Measurements from ENCODE around the gene ATF7. TPM values are rescaled to one million over a fixed set of nuclear protein-coding genes. Genes with fewer than 3 reads are reported as not detected.
"Not testable (repeated sequence)": the region's sequence is repeated elsewhere in the genome, so short reads cannot be mapped to it uniquely, and the experiment has no call there.

ATF7 gene
- 3.7 and 8.5 TPM in 2 replicates for total RNA-seq (2014; rRNA removed; shearing (Covaris generic))
- polyA plus RNA-seq (2015; cell fraction: cytosol; rRNA removed) = 14.8 and 19.0 TPM in 2 replicates
- 19.0 and 23.5 TPM in 2 replicates for polyA plus RNA-seq (2015; cell fraction: nucleus; rRNA removed)

DNA sequence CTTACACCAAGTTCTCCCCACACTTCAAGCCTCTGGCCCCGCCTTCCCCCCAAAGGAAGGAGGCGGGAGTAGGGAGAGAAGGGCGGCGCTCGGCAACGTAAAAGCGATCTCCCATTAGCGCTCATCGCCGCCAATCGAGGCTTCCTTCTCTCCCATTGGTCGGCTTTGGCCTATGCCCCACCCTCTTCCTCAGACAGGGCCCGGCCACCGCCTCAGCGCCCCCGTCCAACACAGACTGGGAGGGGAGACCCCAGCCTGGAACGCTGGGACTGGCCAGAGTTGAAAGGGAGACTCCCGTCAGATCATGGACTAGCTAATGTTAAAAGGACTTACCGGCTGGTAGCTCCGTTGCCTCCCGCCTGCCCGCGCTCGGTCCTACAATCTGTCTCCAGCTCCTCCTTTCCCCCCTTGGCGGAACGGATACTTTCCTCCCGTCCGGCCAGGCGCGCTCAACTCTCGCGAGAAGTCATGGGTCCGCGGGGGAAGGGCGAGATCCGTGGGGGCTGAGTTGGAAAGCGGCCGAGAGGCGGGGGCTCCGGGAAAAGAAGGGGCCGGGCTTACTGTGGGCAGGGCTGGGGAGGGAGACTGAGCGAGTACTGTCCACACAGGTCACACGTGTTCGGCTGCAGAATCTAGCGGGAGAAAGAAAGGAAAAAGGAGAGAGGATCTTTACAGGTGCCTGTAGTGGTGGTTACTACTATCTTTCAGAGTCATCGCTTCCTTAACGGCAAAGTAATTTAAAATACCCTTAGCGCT, at the start of gene ATF7:
Gene ATF7 (minus strand): TSS at position 437 of the 756 bp plus-strand sequence. CDS start 25,382 bp downstream, outside the sequence.
- DNase-seq (ENCODE audit: low read depth) = peak; percentile 97

DNA sequence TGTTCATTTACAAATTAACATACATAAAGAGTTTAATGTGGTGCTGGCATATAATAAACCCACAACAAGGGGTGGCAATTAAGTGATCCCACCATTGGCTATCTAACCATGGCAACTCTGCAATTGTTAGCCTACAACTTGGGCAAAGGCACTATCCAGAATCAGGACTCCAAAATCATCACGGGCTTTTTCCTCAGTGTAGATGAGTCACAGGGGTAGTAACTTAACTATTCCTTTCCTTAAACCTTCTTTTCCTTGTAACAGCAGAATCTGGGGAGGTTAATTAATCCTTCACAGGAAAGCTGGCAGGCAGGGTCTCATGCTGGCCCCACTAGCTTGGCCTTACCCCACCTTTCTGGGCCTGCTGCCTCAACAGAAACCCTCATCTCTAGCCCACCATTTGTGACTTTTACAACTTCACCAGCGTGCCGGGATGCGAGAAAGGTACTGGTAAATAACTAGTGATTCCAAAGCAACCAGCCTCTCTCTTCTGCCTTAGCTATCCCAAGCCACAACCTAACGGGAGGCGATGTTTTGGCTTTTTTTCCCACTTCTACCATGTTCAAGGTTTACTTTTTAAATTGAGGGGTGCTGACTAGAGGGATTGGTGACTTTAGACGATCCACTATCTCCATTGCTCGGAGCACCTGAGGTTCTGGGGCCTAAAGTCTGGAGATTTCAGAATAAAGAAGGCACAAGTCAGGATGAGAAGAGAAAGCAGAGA, 49.0 kb upstream of the ATF7 start:
- DNase-seq (ENCODE audit: low read depth) = no peak

DNA sequence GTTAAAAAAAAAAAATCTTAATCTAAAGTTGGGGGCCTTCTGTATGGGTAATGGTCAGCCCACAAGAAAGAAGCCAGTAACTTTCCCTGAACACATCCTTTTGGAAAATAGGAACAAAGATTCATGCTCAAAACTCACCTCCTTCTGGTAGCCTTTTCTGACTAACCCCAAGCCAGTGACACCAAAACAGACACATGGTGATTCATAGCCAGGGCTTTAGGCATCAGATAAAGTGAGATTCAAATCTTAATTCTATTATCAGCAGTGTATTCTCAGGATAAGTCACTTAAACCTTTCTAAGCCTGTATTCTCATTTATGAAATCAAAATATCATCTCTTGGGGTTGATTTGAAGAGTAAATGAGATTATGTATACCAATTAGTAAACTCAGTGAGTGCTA, 44.8 kb upstream of the ATF7 start:
- no peak for DNase-seq (ENCODE audit: low read depth)

DNA sequence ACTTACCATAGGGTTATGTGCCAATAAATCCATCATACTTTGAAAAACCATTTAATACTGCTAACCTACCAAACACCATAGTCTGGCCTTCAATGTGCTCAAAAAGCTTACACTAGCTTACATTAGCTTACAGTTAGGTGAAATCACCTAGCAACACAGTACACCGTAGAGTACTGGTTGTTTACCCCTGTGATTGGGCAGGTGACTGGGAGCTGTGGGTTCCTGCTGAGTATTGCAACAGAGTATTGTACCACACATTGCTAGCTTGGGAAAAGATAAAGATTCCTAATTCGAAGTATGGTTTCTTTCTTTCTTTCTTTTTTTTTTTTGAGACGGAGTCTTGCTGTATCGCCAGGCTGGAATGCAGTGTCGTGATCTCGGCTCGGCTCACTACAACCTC, 44.1 kb upstream of the ATF7 start:
- DNase-seq (ENCODE audit: low read depth) = no peak

DNA sequence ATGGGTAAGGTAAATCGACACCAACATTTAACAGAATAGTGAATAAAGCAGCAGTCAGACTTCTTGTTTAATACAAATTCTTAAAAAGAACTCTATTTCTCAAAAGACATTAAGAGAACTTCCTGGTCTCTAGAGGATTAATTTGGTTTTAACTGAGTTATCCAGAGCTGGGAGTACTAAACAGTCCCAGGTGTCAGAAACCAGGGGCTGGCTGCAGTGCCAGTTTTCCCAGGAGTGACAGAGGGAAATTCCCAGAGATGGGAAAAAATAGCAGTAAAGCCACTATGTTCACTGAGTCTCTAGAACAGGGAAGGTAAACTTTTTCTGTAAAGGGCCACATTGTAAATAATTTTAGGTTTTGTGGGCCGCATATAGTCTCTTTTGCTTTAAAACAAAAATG, 40.9 kb upstream of the ATF7 start:
- no peak for DNase-seq (ENCODE audit: low read depth)

DNA sequence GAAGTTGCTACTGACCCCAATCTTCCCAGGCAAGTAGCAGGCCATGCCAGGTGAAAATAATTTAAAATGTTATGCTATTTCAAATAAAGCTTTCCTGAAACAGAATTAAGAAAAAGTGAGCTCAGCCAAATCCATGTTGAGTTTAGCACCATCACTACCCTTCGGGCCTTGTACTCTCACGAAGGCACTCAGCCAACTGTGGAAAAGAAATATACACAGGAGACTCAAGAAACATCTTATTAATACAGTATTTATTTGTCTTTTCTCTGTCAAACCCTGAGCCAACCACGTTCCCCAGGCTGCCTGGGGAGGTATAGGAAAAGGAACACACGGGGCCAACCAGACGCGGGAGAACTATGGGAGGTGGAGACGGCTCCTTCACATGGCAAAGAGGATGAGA, 38.8 kb upstream of the ATF7 start:
- no peak for DNase-seq (ENCODE audit: low read depth)

DNA sequence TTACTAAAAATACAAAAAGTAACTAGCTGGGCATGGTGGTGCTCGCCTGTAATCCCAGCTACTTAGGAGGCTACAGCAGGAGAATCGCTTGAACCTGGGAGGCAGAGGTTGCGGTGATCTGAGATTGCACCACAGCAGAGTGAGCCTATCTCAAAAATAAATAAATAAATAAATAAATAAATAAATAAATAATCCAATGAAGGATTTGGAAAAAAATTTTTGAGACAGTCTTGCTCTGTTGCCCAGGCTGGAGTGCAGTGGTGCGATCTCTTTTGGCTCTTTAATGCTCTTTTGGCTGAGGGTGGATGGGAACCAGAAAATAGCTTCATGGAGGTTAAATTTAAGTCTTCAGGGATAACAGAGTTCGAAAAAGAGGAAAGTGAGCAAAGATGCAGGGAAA, 38.0 kb upstream of the ATF7 start:
- DNase-seq (ENCODE audit: low read depth) = no peak

DNA sequence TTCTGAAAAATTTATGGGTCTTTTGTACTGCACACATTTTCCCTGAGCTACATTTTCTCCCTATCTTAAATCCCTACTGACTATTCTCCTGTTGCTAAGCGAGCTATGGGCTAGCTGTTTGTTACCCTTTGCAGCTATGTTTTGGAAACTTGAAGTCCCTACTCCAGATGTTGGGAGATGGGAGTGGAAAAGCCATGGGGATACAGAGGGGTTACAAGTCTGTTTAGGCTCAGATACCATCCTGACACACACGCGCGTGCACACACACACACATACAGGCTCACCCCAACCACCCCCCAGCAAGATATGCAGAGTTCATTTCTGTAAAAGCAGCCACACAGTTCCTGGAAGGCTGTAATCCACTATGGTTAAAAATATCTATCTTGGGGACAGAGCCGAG, 33.9 kb upstream of the ATF7 start:
- DNase-seq (ENCODE audit: low read depth) = no peak

DNA sequence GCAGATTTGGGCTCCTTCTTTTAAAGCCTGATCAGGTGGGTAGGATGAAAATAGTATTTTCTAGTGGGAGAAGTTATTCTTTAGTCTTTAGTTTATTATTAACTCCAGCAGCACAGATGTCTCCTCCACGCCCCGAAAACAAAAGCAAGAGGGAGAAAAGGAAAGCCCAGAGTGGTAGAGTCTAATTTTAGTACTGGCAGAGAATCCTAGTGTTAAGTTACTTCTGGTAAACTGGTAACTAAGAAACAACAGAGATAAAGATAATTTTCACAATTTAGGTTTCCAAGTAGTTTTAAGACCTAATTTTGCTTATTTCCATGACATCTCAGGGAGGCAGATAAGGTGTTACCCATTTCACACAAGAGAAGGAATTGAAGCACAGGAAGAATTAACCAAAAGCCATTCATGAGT, 33.4 kb upstream of the ATF7 start:
- DNase-seq (ENCODE audit: low read depth) = no peak

DNA sequence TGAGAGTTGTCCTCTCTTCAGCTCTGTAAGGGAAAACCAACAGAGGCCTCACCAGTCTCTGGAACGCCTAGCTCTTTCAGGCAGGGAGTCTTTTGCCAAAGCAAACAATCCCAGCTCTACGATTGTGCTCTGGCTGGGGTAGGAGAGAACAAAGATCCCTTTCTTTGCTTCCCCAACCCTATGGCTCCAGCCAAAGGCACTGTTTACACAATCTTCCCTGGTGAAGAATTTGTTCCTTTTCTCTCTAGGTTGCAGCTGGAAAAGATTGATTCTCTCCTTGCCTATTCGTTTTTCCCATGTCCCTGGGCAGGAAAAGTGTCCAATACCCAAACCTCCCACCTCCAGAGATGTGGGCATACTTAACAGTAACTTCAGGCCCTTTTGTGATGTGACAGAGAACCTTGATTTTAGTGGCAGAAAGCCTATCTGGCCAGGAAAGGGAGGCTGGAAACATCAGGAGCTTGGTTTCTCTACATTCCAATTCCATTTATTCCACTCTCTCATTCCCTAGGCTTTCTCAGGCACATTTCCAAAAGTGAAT, 32.9 kb upstream of the ATF7 start:
- DNase-seq (ENCODE audit: low read depth) = peak; percentile 95

DNA sequence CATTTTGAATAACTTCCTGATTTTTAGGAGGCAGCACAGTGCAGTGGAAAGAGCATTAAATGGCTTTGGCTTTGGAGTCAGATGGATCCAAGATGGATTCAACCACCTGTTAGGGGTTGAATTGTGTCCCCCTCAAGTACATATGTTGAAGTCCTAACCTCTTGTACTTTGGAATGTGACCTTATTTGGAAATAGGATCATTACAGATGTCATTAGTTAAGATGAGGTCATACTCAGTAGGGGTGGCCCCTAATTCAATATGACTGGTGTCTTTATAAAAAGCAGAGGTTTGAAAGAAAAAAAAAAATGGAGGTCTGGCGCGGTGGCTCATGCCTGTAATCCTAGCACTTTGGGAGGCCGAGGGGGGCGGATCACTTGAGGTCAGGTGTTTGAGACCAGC, 30.9 kb upstream of the ATF7 start:
- DNase-seq (ENCODE audit: low read depth) = no peak

DNA sequence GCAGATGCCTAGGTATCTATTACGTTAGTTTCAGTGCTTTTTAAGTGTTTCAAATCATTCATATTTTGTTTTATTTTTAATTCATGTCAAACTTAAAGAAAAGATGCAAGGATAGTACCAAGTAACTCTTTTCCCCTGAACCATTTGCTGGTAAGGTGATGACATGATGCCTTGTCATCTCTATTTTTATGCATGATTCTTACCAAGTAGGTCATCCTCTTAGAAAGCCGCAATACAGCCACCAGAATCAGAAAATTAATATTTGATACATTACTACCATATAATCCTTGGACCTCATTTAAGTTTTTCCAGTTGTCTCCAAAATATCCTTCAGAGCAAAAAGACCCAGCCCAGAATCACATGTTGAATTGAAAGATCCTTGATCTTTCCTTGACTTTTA, 27.4 kb upstream of the ATF7 start:
- DNase-seq (ENCODE audit: low read depth) = no peak

DNA sequence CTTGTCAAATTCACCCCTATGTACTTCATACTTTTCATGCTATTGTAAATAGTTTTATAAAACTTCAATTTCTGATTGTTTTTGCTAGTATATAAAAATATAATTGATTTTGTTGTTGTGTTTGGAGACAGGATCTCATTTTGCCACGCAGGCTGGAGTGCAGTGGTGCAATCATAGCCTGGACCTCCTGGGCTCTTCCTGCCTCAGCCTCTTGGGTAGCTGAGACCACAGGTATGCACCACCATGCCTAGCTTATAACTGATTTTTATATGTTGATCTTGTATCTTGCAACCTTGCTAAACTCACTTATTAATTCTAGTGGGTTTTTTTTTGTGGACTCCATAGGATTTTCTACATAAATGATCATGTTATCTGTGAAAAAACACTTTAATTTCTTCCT, 26.2 kb upstream of the ATF7 start:
- peak; percentile 44 for DNase-seq (ENCODE audit: low read depth)

DNA sequence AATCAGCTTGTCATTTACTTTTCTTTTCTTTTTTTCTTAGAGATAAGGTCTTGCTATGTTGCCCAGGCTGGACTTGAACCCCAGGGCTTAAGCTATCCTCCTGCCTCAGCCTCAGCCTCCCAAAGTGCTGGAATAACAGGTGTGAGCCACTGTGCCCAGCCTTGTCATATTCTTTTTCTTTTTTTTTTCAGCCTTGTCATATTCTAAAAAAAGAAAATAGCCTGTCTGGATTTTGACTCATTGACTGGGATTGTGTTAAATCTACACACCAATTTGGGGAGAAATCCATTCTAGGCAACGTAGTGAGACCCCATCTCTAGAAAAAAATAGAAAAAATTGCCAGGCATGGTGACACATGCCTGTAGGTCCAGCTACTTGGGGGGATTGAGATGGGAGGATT, 25.6 kb upstream of the ATF7 start:
- no peak for DNase-seq (ENCODE audit: low read depth)

DNA sequence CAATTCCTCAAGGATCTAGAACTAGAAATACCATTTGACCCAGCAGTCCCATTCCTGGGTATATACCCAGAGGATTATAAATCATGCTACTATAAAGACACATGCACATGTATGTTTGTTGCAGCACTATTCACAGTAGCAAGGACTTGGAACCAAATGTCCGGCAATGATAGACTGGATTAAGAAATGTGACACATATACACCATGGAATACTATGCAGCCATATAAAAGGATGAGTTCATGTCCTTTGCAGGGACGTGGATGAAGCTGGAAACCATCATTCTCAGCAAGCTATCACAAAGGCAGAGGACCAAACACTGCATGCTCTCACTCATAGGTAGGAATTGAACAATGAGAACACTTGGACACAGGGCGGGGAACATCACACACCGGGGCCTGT, 20.1 kb upstream of the ATF7 start:
- not testable (repeated sequence) for DNase-seq (ENCODE audit: low read depth)

DNA sequence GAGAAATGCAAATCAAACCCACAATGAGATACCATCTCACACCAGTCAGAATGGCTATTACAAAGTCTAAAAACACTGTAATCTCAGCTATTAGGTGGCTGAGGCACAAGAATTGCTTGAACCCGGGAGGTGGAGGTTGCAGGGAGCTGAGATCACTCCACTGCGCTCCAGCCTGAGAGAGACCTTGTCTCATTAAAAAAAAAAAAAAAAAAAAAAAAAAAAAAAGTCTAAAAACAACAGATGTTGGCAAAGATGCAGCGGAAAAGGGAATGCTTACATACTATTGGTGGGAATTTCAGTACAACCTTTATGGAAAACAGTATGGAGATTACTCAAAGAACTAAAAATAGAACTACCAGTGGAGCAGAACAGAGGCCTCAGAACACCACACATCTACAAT, 19.0 kb upstream of the ATF7 start:
- DNase-seq (ENCODE audit: low read depth) = no peak

DNA sequence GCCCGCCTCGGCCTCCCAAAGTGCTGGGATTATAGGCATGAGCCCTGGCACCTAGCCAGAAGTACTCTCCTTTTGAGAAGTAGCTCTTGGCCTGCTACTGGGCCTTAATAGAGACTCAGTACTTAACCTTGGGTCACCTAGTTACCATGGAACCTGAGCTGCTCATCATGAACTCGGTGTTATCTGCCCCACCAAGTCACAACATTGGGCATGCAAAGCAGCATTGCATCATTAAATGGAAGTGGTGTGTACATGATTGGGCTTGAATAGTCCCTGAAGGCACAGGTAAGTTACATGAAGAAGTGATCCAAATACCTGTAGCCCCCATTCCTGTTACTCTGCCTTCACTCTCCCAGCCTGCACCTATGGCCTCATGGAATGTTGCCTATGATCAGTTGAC, 18.0 kb upstream of the ATF7 start:
- no peak for DNase-seq (ENCODE audit: low read depth)

DNA sequence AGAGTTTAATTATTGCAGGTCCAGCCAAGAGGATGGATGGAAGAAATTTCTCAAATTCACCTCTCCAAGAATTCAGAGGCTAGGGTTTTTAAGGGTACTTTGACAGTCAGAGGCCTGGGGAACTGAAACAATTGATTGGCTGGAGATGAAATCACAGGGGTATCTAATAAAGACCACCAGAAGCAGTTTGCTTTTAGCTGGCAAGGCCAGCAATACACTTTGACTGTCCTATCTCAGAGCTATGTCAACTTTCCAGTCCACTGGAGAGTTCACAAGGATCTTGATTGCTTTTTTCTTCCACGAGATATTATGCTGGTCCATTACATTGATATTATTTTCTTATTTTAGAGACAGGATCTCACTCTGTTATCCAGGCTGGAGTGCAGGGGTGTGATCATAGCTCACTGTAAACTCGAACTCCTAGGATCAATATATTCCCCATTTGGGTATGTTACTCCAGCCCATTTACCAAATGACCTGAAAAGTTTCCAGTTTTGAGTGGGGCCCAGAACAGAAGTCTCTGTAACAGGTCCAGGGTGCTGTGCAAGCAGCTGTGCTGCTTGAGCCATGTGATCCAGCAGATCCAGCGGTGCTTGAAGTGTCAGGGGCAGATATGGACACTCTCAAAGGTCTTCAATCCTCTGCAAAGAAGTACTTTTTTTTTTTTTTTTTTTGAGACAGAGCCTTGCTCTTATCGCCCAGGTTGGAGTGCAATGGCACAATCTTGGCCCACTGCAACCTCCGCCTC, 17.2 kb upstream of the ATF7 start:
- DNase-seq (ENCODE audit: low read depth) = no peak

DNA sequence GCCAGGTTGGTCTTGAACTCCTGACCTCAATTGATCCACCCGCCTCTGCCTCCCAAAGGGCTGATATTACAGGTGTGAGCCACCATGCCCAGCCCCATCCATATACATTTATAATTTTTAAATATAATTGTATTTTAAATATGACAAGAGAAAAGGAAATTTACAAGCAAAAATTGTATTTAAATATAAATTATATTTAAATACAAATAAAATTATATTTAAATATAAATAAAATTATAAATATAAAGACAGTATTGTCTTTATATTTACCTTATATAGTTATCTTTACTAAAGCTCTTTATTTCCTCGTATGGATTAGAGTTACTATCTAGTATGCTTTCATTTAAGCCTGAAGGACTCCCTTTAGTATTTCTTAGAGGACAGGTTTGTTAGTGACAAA, 11.9 kb upstream of the ATF7 start:
- DNase-seq (ENCODE audit: low read depth) = no peak

DNA sequence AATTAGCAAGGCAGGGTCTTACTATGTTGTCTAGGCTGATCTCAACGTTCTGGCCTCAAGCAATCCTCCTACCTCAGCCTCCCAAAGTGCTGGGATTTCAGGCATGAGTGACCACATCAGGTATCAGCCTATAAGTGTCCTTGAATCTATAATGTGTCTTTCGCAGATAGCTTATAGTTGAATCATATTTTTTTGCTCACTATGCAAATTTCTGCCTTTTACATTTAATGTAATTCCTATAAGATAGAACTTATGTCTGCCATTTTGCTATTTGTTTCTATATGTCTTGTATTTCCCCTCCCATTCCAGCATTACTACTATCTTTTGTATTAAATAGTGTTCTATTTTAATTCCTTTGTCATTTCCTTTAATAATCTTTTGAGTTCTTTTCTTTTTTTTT, 10.5 kb upstream of the ATF7 start:
- DNase-seq (ENCODE audit: low read depth) = no peak

DNA sequence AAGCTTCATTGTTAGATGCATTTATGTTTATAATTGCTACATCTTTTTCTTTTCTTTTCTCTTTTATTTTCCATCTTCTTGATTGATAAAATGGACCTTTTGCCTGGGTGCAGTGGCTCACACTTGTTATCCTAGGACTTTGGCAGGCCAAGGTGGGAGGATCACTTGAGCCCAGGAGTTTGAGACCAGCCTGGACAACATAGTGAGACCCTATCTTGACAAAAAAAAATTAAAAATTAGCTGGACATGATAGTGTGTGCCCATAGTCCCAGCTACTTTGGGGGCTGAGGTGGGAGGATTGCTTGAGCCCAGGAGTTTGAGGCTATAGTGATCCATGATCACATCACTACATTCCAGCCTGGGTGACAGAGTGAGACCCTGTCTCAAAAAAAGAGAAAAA, 9.5 kb upstream of the ATF7 start:
- not testable (repeated sequence) for DNase-seq (ENCODE audit: low read depth)

DNA sequence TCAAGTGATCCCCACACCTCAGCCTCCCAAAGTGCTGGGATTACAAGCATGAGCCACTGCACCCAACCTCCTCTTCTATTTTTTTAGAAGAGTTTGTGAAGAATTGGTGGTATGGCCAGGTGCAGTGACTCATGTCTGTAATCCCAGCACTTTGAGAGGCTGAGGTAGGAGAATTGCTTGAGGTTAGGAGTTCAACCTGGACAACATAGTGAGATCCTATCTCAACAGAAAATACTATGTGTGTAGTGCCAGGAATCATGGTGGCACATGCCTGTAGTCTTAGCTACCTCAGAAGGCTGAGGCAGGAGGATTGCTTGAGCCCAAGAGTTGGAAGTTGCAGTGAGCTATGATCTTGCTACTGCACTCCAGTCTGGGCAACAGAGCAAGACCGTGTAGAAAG, 5.5 kb upstream of the ATF7 start:
- no peak for DNase-seq (ENCODE audit: low read depth)

Measured in HT1080 (cell line).